Measurements from ENCODE around the gene C1QTNF12. TPM values are rescaled to one million over a fixed set of nuclear protein-coding genes. Genes with fewer than 3 reads are reported as not detected.

Gene C1QTNF12
- polyA plus RNA-seq, 1 of the 3 experiments (the other 2 are of a cell fraction) = 0.59 TPM

GRCh38 chr1:1236176-1236763, 10.3 kb downstream of the C1QTNF12 start:
- no peaks in the 10 kb centered on the region for H4K20me1 ChIP-seq (ENCODE audit: insufficient read depth)
- peaks cover 0 to 17% of the 10 kb centered on the region in 2 experiments for H3K36me3 ChIP-seq (replicated peaks in 1 of 2; ENCODE audit: control insufficient read depth in 1 of 2, insufficient read depth in 2 of 2, low read length in 1 of 2)
- peaks cover under 1% of the 10 kb centered on the region for H3F3A ChIP-seq (replicated peaks; ENCODE audit: insufficient read depth)
- H3K9me3 ChIP-seq = no peaks in the 10 kb centered on the region
- H3K27ac ChIP-seq (ENCODE audit: low read depth in 2 of 2, low read length in 1 of 2) = no peak overlapping the region
- no peak for DNase-seq
- 100% methylated on average over 3 of the region's 22 CpGs for WGBS (ENCODE audit: low lambda C conversion rate)
- no peaks in the 10 kb centered on the region for H3K9me2 ChIP-seq
- no peak overlapping the region for H3K4me2 ChIP-seq
- H3K4me3 ChIP-seq (ENCODE audit: low read depth in 2 of 2, low read length in 1 of 2) = no peak overlapping the region
- ChIA-PET CTCF (interaction anchor here (5.1 kb wide), 1 partner anchor 114 kb away, joined by 43 read pairs; no protein-coding TSS in a partner anchor), POLR2A (no interaction called here)
- H3K27me3 ChIP-seq (ENCODE audit: insufficient read depth) = no peaks in the 10 kb centered on the region
- peaks cover 0 to 29% of the 10 kb centered on the region in 2 experiments; a peak in 1 of 4 replicates for H3K4me1 ChIP-seq (ENCODE audit: control insufficient read depth in 1 of 2, insufficient read depth in 2 of 2, low read depth in 1 of 2, low read length in 1 of 2)
- H3K9ac ChIP-seq = no peak overlapping the region
- no peak overlapping the region for H2AFZ ChIP-seq (ENCODE audit: low read depth)
- peaks cover 23% of the 10 kb centered on the region for H3K79me2 ChIP-seq (ENCODE audit: insufficient read depth)
- TF ChIP-seq RFX5 (IDR thresholded peaks at IDR 0.05; ENCODE audit: low read length) = no peak
- no peak for TF ChIP-seq MXI1 (IDR thresholded peaks at IDR 0.05; ENCODE audit: low read depth, low read length)
- no peak for TF ChIP-seq CTCF (IDR thresholded peaks at IDR 0.05)
- no peak for TF ChIP-seq TEAD4 (IDR thresholded peaks at IDR 0.05; ENCODE audit: borderline replicate concordance, insufficient read depth)
- TF ChIP-seq IRF3 (IDR thresholded peaks at IDR 0.05; ENCODE audit: low read depth, low read length) = no peak
- no peak for TF ChIP-seq MEF2A (IDR thresholded peaks at IDR 0.05; ENCODE audit: borderline replicate concordance, low read depth)
- TF ChIP-seq REST (IDR thresholded peaks at IDR 0.05; ENCODE audit: low read depth, low read length) = no peak
- TF ChIP-seq RCOR1 (IDR thresholded peaks at IDR 0.05; ENCODE audit: low read length) = no peak
- TF ChIP-seq YY1 (IDR thresholded peaks at IDR 0.05; ENCODE audit: low read depth) = no peak
- TF ChIP-seq EZH2phosphoT487 (IDR thresholded peaks at IDR 0.05; ENCODE audit: borderline replicate concordance, low read depth) = no peak
- no peak for TF ChIP-seq SMC3 (IDR thresholded peaks at IDR 0.05; ENCODE audit: low read depth, low read length)
- no peak for TF ChIP-seq FOSL2 (IDR thresholded peaks at IDR 0.05; ENCODE audit: borderline replicate concordance, low read depth)

Data from SK-N-SH (cell line).